Panc1 (cell line): ENCODE measurements around the gene METTL9. TPM values are rescaled to one million over a fixed set of nuclear protein-coding genes. Genes with fewer than 3 reads are reported as not detected.

Source experiments
- ATAC-seq: fragments of 200-7000 bp; cut with Tn5 transposase; 2 replicates; pipeline ENCODE4 v1.9.1; 2020; ENCODE audit warnings: mild to moderate bottlenecking, moderate library complexity
- BruUV-seq: library from RNA; stranded (reverse); fragments of 400-500 nt; replicated peaks from 2 replicates; lab custom pipeline; 2021; lab: Mats Ljungman, UMichigan
- CTCF ChIA-PET: fragments of 300-600 bp; sonication (Branson Sonifier 250); formaldehyde crosslinking; loops from one replicate; lab custom pipeline; 2022; ENCODE audit warnings: antibody characterized with exemption; lab: Charles Lee
- POLR2A ChIA-PET: fragments of 300-600 bp; sonication (Branson Sonifier 250); formaldehyde crosslinking; loops from one replicate; lab custom pipeline; 2022; ENCODE audit warnings: antibody characterized with exemption; lab: Charles Lee
- DNase-seq: peaks from one replicate; pipeline ENCODE4 v3.0.0-alpha.2; 2010; ENCODE audit warnings: low read depth, low spot score
- H3K27ac ChIP-seq: 2 replicates; pipeline ENCODE4 v1.5.1; 2011; ENCODE audit warnings: mild to moderate bottlenecking, low read length, inconsistent platforms
- H3K27me3 ChIP-seq: fragments of 200-500 bp; sonication (Bioruptor generic); 2 replicates; pipeline ENCODE4 v1.6.0; 2014; ENCODE audit warnings: low read length, inconsistent platforms; ENCODE audit not compliant: control insufficient read depth, insufficient read depth
- H3K36me3 ChIP-seq: fragments of 200-500 bp; sonication (Bioruptor generic); 2 replicates; pipeline ENCODE4 v1.5.1; 2014; ENCODE audit warnings: inconsistent platforms, mild to moderate bottlenecking, low read length, moderate library complexity; ENCODE audit not compliant: control insufficient read depth, insufficient read depth
- H3K4me1 ChIP-seq: 2 replicates; pipeline ENCODE4 v1.5.1; 2011; ENCODE audit warnings: inconsistent platforms, mild to moderate bottlenecking, low read length, moderate library complexity; ENCODE audit not compliant: control insufficient read depth, insufficient read depth
- H3K4me3 ChIP-seq, 2 experiments: 2 replicates each; pipeline ENCODE4 v1.5.1; 2011 to 2012; ENCODE audit warnings: low read depth in 2 of 2, low read length in 2 of 2, mild to moderate bottlenecking in 2 of 2, inconsistent platforms in 1 of 2, moderate library complexity in 1 of 2
- H3K9me3 ChIP-seq: fragments of 200-500 bp; sonication (Bioruptor generic); 2 replicates; pipeline ENCODE4 v1.5.1; 2014; ENCODE audit warnings: low read depth, mild to moderate bottlenecking, inconsistent platforms, low read length, moderate library complexity; ENCODE audit not compliant: control insufficient read depth, insufficient read depth
- POLR2AphosphoS5 ChIP-seq: IDR thresholded peaks from 2 replicates; pipeline ENCODE4 v1.6.1; 2012; ENCODE audit warnings: mild to moderate bottlenecking, low read depth, low read length, moderate library complexity
- SIN3A ChIP-seq: IDR thresholded peaks from 2 replicates; pipeline ENCODE4 v1.6.1; 2012; ENCODE audit warnings: low read depth, mild to moderate bottlenecking, low read length, moderate library complexity, borderline replicate concordance; ENCODE audit not compliant: insufficient read depth
- TCF7L2 ChIP-seq: IDR thresholded peaks from 2 replicates; pipeline ENCODE4 v1.6.1; 2011; ENCODE audit warnings: mild to moderate bottlenecking, low read depth, low read length, inconsistent platforms
- in situ Hi-C: cut with HindIII; loops from 2 replicates; pipeline ENCODE4 v1.10.0; 2016; ENCODE audit warnings: low sequenced_read_pairs, low pct_unique_long_range_greater_than_20kb
- intact Hi-C: fragments of 100-400 bp; cut with micrococcal nuclease; formaldehyde crosslinking; loops from one replicate; pipeline ENCODE4 v1.10.0; 2022; ENCODE audit not compliant: unreplicated experiment
- total RNA-seq: library from RNA; stranded (reverse); gene quantifications from one replicate; pipeline ENCODE4 v1.2.1, GENCODE V29; 2021; ENCODE audit not compliant: unreplicated experiment
- TF ChIP-seq, protein P1 (sequence below): fragments of 450-650 bp; IDR thresholded peaks from 2 replicates; pipeline ENCODE4 v1.5.1; 2017; ENCODE audit warnings: mild to moderate bottlenecking
- TF ChIP-seq, protein P2 (sequence below), 2 experiments: IDR thresholded peaks; 2 replicates each; pipeline ENCODE4 v1.6.1; 2011 to 2012; ENCODE audit warnings: low read depth in 2 of 2, control low read depth in 1 of 2, low read length in 1 of 2, mild to moderate bottlenecking in 1 of 2, moderate library complexity in 1 of 2; ENCODE audit not compliant: insufficient read depth in 1 of 2

The METTL9 gene
- total RNA-seq, 1 experiment from 2014 or later: 86.1 TPM

GRCh38 chr16:21704266-21704665 lies 104.9 kb downstream of the METTL9 start:
- ATAC-seq (no peak), DNase-seq (no peak)
- no peak overlapping the region for H3K4me3 ChIP-seq
- no peaks in the 10 kb centered on the region for H3K36me3 ChIP-seq
- no peaks in the 10 kb centered on the region for H3K27me3 ChIP-seq
- H3K4me1 ChIP-seq: no peaks in the 10 kb centered on the region
- BruUV-seq: no TSS peak
- intact Hi-C loops: no loop called here
- H3K9me3 ChIP-seq: no peaks in the 10 kb centered on the region
- TF ChIP-seq, protein P1, sequence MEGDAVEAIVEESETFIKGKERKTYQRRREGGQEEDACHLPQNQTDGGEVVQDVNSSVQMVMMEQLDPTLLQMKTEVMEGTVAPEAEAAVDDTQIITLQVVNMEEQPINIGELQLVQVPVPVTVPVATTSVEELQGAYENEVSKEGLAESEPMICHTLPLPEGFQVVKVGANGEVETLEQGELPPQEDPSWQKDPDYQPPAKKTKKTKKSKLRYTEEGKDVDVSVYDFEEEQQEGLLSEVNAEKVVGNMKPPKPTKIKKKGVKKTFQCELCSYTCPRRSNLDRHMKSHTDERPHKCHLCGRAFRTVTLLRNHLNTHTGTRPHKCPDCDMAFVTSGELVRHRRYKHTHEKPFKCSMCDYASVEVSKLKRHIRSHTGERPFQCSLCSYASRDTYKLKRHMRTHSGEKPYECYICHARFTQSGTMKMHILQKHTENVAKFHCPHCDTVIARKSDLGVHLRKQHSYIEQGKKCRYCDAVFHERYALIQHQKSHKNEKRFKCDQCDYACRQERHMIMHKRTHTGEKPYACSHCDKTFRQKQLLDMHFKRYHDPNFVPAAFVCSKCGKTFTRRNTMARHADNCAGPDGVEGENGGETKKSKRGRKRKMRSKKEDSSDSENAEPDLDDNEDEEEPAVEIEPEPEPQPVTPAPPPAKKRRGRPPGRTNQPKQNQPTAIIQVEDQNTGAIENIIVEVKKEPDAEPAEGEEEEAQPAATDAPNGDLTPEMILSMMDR: no peak
- TF ChIP-seq POLR2AphosphoS5 (no peak), SIN3A (no peak), TCF7L2 (no peak)
- TF ChIP-seq, protein P2, sequence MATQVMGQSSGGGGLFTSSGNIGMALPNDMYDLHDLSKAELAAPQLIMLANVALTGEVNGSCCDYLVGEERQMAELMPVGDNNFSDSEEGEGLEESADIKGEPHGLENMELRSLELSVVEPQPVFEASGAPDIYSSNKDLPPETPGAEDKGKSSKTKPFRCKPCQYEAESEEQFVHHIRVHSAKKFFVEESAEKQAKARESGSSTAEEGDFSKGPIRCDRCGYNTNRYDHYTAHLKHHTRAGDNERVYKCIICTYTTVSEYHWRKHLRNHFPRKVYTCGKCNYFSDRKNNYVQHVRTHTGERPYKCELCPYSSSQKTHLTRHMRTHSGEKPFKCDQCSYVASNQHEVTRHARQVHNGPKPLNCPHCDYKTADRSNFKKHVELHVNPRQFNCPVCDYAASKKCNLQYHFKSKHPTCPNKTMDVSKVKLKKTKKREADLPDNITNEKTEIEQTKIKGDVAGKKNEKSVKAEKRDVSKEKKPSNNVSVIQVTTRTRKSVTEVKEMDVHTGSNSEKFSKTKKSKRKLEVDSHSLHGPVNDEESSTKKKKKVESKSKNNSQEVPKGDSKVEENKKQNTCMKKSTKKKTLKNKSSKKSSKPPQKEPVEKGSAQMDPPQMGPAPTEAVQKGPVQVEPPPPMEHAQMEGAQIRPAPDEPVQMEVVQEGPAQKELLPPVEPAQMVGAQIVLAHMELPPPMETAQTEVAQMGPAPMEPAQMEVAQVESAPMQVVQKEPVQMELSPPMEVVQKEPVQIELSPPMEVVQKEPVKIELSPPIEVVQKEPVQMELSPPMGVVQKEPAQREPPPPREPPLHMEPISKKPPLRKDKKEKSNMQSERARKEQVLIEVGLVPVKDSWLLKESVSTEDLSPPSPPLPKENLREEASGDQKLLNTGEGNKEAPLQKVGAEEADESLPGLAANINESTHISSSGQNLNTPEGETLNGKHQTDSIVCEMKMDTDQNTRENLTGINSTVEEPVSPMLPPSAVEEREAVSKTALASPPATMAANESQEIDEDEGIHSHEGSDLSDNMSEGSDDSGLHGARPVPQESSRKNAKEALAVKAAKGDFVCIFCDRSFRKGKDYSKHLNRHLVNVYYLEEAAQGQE (IDR thresholded peaks at IDR 0.05; ENCODE audit: insufficient read depth in 1 of 2, low read depth in 2 of 2, low read length in 1 of 2): no peak
- no peak overlapping the region for H3K27ac ChIP-seq
- in situ Hi-C loops: no loop called here
- POLR2A ChIA-PET: no interaction called here
- CTCF ChIA-PET: no interaction called here

GRCh38 chr16:21704733-21705132 lies 105.4 kb downstream of the METTL9 start:
- no peaks in the 10 kb centered on the region for H3K36me3 ChIP-seq
- intact Hi-C loops (no loop called here), in situ Hi-C loops (no loop called here)
- POLR2A ChIA-PET: no interaction called here
- H3K4me3 ChIP-seq: no peak overlapping the region
- ATAC-seq (no peak), DNase-seq (no peak)
- no peaks in the 10 kb centered on the region for H3K27me3 ChIP-seq
- TF ChIP-seq, protein P2 (IDR thresholded peaks at IDR 0.05; ENCODE audit: insufficient read depth in 1 of 2, low read depth in 2 of 2, low read length in 1 of 2): no peak
- TF ChIP-seq POLR2AphosphoS5 (no peak), SIN3A (no peak), TCF7L2 (no peak)
- TF ChIP-seq, protein P1: no peak
- H3K4me1 ChIP-seq: no peaks in the 10 kb centered on the region
- H3K27ac ChIP-seq: no peak overlapping the region
- BruUV-seq: no TSS peak
- H3K9me3 ChIP-seq: no peaks in the 10 kb centered on the region
- CTCF ChIA-PET: no interaction called here

Other genes with a start within 250 kb of the METTL9 start
- 0.23 TPM for gene IGSF6, start 53.0 kb downstream of the METTL9 start, total RNA-seq
- not detected for gene OTOA, start 64.4 kb downstream of the METTL9 start, total RNA-seq